Measurements from ENCODE around the gene AFF1. TPM values are rescaled to one million over a fixed set of nuclear protein-coding genes. Genes with fewer than 3 reads are reported as not detected.
A peak's percentile ranks its signal among the peaks of the same experiment; 100 is the strongest.

AFF1 gene
- total RNA-seq, 4 donors from 2014 or later: 155 to 238 (median 192) TPM

GRCh38 chr4:87054900-87055299 is 120.1 kb downstream of the AFF1 start:
- 14 to 17% methylated on average over 3 of the region's 3 CpGs for WGBS, 2 donors
- Histone ChIP-seq H3K9me3 (no peaks in the 10 kb centered on the region), H3K36me3 (no peaks in the 10 kb centered on the region), H3K4me1 (peaks cover 91 to 98% of the 10 kb centered on the region in 2 donors), H3K4me3 (replicated peaks in 1 of 3) (no peak overlapping the region), H3K27me3 (no peaks in the 10 kb centered on the region), H3K27ac (peak overlapping the region; percentile 81 to 87 (median 85))
- TF ChIP-seq CTCF (IDR thresholded peaks at IDR 0.05) (peak in 1 of 6 experiments; percentile 0), POLR2A (IDR thresholded peaks at IDR 0.05) (no peak)
- DNase-seq: peak; percentile 53 to 68
- intact Hi-C loops (cut with DNase I): no loop called here

GRCh38 chr4:87055311-87055710 is 120.5 kb downstream of the AFF1 start:
- WGBS, 2 donors: 9 to 11% methylated on average over 2 of the region's 2 CpGs
- H3K36me3 ChIP-seq: no peaks in the 10 kb centered on the region
- no peaks in the 10 kb centered on the region for H3K9me3 ChIP-seq
- no peak for TF ChIP-seq POLR2A (IDR thresholded peaks at IDR 0.05)
- H3K4me3 ChIP-seq (replicated peaks in 1 of 3): peak overlapping the region in 1 of 3 donors; percentile 1
- DNase-seq: no peak
- H3K27me3 ChIP-seq: no peaks in the 10 kb centered on the region
- intact Hi-C loops (cut with DNase I): no loop called here
- H3K27ac ChIP-seq: peak overlapping the region; percentile 81 to 87 (median 85)
- peaks cover 91 to 98% of the 10 kb centered on the region in 2 donors for H3K4me1 ChIP-seq

- peaks cover 92 to 98% of the 10 kb centered on the region in 2 donors for H3K4me1 ChIP-seq
- H3K9me3 ChIP-seq: no peaks in the 10 kb centered on the region
- 81 to 84% methylated on average over 2 of the region's 2 CpGs for WGBS, 2 donors
- peak overlapping the region; percentile 81 to 87 (median 85) for H3K27ac ChIP-seq
- intact Hi-C loops (cut with DNase I): no loop called here
- H3K36me3 ChIP-seq: no peaks in the 10 kb centered on the region
- TF ChIP-seq POLR2A (IDR thresholded peaks at IDR 0.05): no peak
- no peak for TF ChIP-seq CTCF (IDR thresholded peaks at IDR 0.05)
- H3K4me3 ChIP-seq (replicated peaks in 1 of 3): no peak overlapping the region
- H3K27me3 ChIP-seq: no peaks in the 10 kb centered on the region
- no peak for DNase-seq
Observed at GRCh38 chr4:87056881-87057280, 122.1 kb downstream of the AFF1 start.

GRCh38 chr4:87057835-87058355 is 123.1 kb downstream of the AFF1 start:
- Histone ChIP-seq H3K36me3 (no peaks in the 10 kb centered on the region), H3K9me3 (no peaks in the 10 kb centered on the region), H3K4me1 (peaks cover 85 to 87% of the 10 kb centered on the region in 2 donors), H3K27ac (peak overlapping the region; percentile 48 to 87 (median 85)), H3K27me3 (no peaks in the 10 kb centered on the region), H3K4me3 (replicated peaks in 1 of 3) (no peak overlapping the region)
- 71 to 76% methylated on average over 6 of the region's 6 CpGs for WGBS, 2 donors
- no peak for DNase-seq
- intact Hi-C loops (cut with DNase I): no loop called here
- TF ChIP-seq CTCF (IDR thresholded peaks at IDR 0.05) (no peak), POLR2A (IDR thresholded peaks at IDR 0.05) (no peak)

GRCh38 chr4:87058356-87059073 is 123.7 kb downstream of the AFF1 start:
- Histone ChIP-seq H3K4me3 (replicated peaks in 1 of 3) (no peak overlapping the region), H3K27ac (peak overlapping the region; percentile 48 to 85 (median 59)), H3K27me3 (no peaks in the 10 kb centered on the region), H3K4me1 (peaks cover 78 to 81% of the 10 kb centered on the region in 2 donors), H3K36me3 (no peaks in the 10 kb centered on the region), H3K9me3 (no peaks in the 10 kb centered on the region)
- WGBS, 2 donors: 45 to 48% methylated on average over 7 of the region's 7 CpGs
- intact Hi-C loops (cut with DNase I): no loop called here
- TF ChIP-seq POLR2A (IDR thresholded peaks at IDR 0.05): no peak
- TF ChIP-seq CTCF (IDR thresholded peaks at IDR 0.05): peak in 4 of 6 experiments; percentile 31 to 69 (median 54)
- DNase-seq: peak; percentile 65 to 71

Data from thyroid gland (tissue), 4 donors.